Upper lobe of right lung (tissue), 1 donor: ENCODE results near the gene HLA-B. TPM values are rescaled to one million over a fixed set of nuclear protein-coding genes. Genes with fewer than 3 reads are reported as not detected.
"Not testable (repeated sequence)": the region's sequence is repeated elsewhere in the genome, so short reads cannot be mapped to it uniquely, and the experiment has no call there.

Experiments used
- ATAC-seq: fragments of 200-7000 bp; cut with Tn5 transposase; one replicate; pipeline ENCODE4 v1.9.1; 2020; ENCODE audit warnings: mild to moderate bottlenecking, moderate library complexity
- DNase-seq: peaks from one replicate; pipeline ENCODE4 v3.0.0-alpha.2; 2020
- H3K27ac ChIP-seq: fragments of 200-600 bp; one replicate; pipeline ENCODE4 v1.8.0; 2022
- H3K27me3 ChIP-seq: fragments of 200-600 bp; one replicate; pipeline ENCODE4 v1.8.0; 2022; ENCODE audit warnings: mild to moderate bottlenecking
- H3K36me3 ChIP-seq: fragments of 200-600 bp; one replicate; pipeline ENCODE4 v1.8.0; 2022
- H3K4me1 ChIP-seq: fragments of 200-600 bp; one replicate; pipeline ENCODE4 v1.8.0; 2022
- H3K4me3 ChIP-seq: fragments of 200-600 bp; one replicate; pipeline ENCODE4 v1.8.0; 2022; ENCODE audit warnings: mild to moderate bottlenecking
- H3K9me3 ChIP-seq: fragments of 200-600 bp; one replicate; pipeline ENCODE4 v1.8.0; 2022
- CTCF ChIP-seq: fragments of 200-600 bp; IDR thresholded peaks from one replicate; pipeline ENCODE4 v1.8.0; 2022; ENCODE audit warnings: antibody characterized with exemption
- intact Hi-C: fragments of 100-400 bp; cut with DNase I; formaldehyde crosslinking; loops from one replicate; pipeline ENCODE4 v1.11.0; 2022
- total RNA-seq: library from RNA; stranded (reverse); fragmentation: NEBNext Ultra II Directional; extraction: Animal tissue kit (Norgen Biotek cat#: 25700); gene quantifications from one replicate; pipeline ENCODE4 v1.2.1, GENCODE V29; 2021
- donor health status: DM: no; HTN: yes; CAD: no; lungs with severe emphysema.

Gene HLA-B
- total RNA-seq, 1 donor from 2014 or later: 2,632 TPM

- DNase-seq (no peak), ATAC-seq (peak; percentile 25)
- Histone ChIP-seq H3K9me3 (no peaks in the 10 kb centered on the region), H3K4me1 (peaks cover 59% of the 10 kb centered on the region), H3K36me3 (no peaks in the 10 kb centered on the region), H3K27me3 (no peaks in the 10 kb centered on the region), H3K4me3 (peak overlapping the region; percentile 96), H3K27ac (peak overlapping the region; percentile 99)
- no peak for TF ChIP-seq CTCF
- intact Hi-C loops: no loop called here
Measured at GRCh38 chr6:31401403-31401802, 44.4 kb upstream of the HLA-B start.

GRCh38 chr6:31400467-31401289 lies 43.7 kb upstream of the HLA-B start:
- H3K4me3 ChIP-seq: peak overlapping the region; percentile 96

GRCh38 chr6:31399589-31400466 lies 42.8 kb upstream of the HLA-B start:
- Histone ChIP-seq H3K27ac (peak overlapping the region; percentile 99), H3K36me3 (no peaks in the 10 kb centered on the region), H3K4me3 (peak overlapping the region; percentile 96), H3K9me3 (no peaks in the 10 kb centered on the region), H3K4me1 (peaks cover 50% of the 10 kb centered on the region), H3K27me3 (no peaks in the 10 kb centered on the region)
- DNase-seq (peak; percentile 97), ATAC-seq (peak; percentile 79)
- TF ChIP-seq CTCF: peak; percentile 94
- intact Hi-C loops: loop anchor here (5.0 kb wide), 1 partner anchor 42 kb away; no protein-coding TSS in a partner anchor

More at GRCh38 chr6:31400467-31401289, 43.7 kb upstream of the HLA-B start:
- ATAC-seq: peak; percentile 66
- intact Hi-C loops: no loop called here
- Histone ChIP-seq H3K36me3 (no peaks in the 10 kb centered on the region), H3K27ac (peak overlapping the region; percentile 99), H3K4me1 (peaks cover 55% of the 10 kb centered on the region), H3K27me3 (no peaks in the 10 kb centered on the region), H3K9me3 (no peaks in the 10 kb centered on the region)
- DNase-seq: peak; percentile 92
- TF ChIP-seq CTCF: no peak

- DNase-seq (no peak), ATAC-seq (no peak)
- Histone ChIP-seq H3K27me3 (no peaks in the 10 kb centered on the region), H3K4me1 (peaks cover 40% of the 10 kb centered on the region), H3K9me3 (no peaks in the 10 kb centered on the region), H3K27ac (no peak overlapping the region), H3K36me3 (peaks cover 10% of the 10 kb centered on the region), H3K4me3 (no peak overlapping the region)
- intact Hi-C loops: loop anchor here (5.0 kb wide), 1 partner anchor 44 kb away; no protein-coding TSS in a partner anchor
- TF ChIP-seq CTCF: no peak
Measured at GRCh38 chr6:31397901-31398525, 41.0 kb upstream of the HLA-B start.

GRCh38 chr6:31397153-31397499 lies 40.1 kb upstream of the HLA-B start:
- not testable (repeated sequence) for DNase-seq, H3K27me3 ChIP-seq, ATAC-seq, H3K9me3 ChIP-seq, H3K27ac ChIP-seq, H3K4me3 ChIP-seq
- peaks cover 32% of the 10 kb centered on the region for H3K4me1 ChIP-seq
- intact Hi-C loops: loop anchor here (5.0 kb wide), 1 partner anchor 45 kb away; no protein-coding TSS in a partner anchor
- peaks cover 10% of the 10 kb centered on the region for H3K36me3 ChIP-seq
